Small intestine (tissue), 7 donors: ENCODE measurements around the gene SLC35B2. TPM values are rescaled to one million over a fixed set of nuclear protein-coding genes. Genes with fewer than 3 reads are reported as not detected.

Source experiments
- DNase-seq, 2 donors: peaks; one replicate each; pipeline versions ENCODE4 v3.0.0 to v3.0.0-alpha.2; 2013
- FAIRE-seq: peaks from 2 replicates; lab custom pipeline; 2012; peaks lifted over from hg19 to GRCh38; lab: Jason Lieb, UNC
- H3K27ac ChIP-seq, 3 donors: one replicate each; pipeline ENCODE4 v1.5.1; 2013; ENCODE audit warnings: low read length in 2 of 3, mild to moderate bottlenecking in 2 of 3, control low read depth in 1 of 3, inconsistent platforms in 1 of 3, low read depth in 1 of 3, moderate library complexity in 1 of 3
- H3K27me3 ChIP-seq, 3 donors: one replicate each; pipeline ENCODE4 v1.6.1; 2013; ENCODE audit warnings: low read length in 3 of 3, inconsistent platforms in 1 of 3; ENCODE audit not compliant: control insufficient read depth in 3 of 3, insufficient read depth in 3 of 3
- H3K36me3 ChIP-seq, 3 donors: one replicate each; pipeline ENCODE4 v1.6.1; 2013; ENCODE audit warnings: low read length in 3 of 3, inconsistent platforms in 1 of 3, low read depth in 1 of 3, mild to moderate bottlenecking in 1 of 3, moderate library complexity in 1 of 3; ENCODE audit not compliant: control insufficient read depth in 3 of 3, insufficient read depth in 2 of 3
- H3K4me1 ChIP-seq, 3 donors: one replicate each; pipeline ENCODE4 v1.6.1; 2013; ENCODE audit warnings: low read length in 2 of 3, inconsistent platforms in 1 of 3, low read depth in 1 of 3, mild to moderate bottlenecking in 1 of 3, moderate library complexity in 1 of 3; ENCODE audit not compliant: control insufficient read depth in 3 of 3, insufficient read depth in 2 of 3
- H3K4me3 ChIP-seq, 3 donors: one replicate each; pipeline ENCODE4 v1.5.1; 2013; ENCODE audit warnings: low read length in 3 of 3, control low read depth in 1 of 3, inconsistent platforms in 1 of 3, low read depth in 1 of 3, mild to moderate bottlenecking in 1 of 3, moderate library complexity in 1 of 3
- H3K9me3 ChIP-seq, 2 donors: one replicate each; pipeline ENCODE4 v1.6.1; 2013; ENCODE audit warnings: low read depth in 1 of 2, low read length in 1 of 2; ENCODE audit not compliant: control insufficient read depth in 2 of 2, insufficient read depth in 1 of 2
- WGBS, 3 donors: extraction: QIAGEN DNeasy Blood & Tissue Kit; methylation state at CpG; one replicate each; pipeline ENCODE4 v1.1.7; 2013; 5-methylcytosine and 5-hydroxymethylcytosine counted together
- polyA plus RNA-seq, 4 donors: library from polyadenylated mRNA; stranded (reverse) in 3 of 4; unstranded in 1 of 4; fragments of 200-250 nt in 3 of 4; fragments of 120-200 nt in 1 of 4; gene quantifications; one replicate each; pipeline versions ENCODE4 v1.2.1 to v1.2.3, GENCODE V29; 2013
- donor health status: healthy with polysubstance abuse.
- donor health status: control.
- donor health status: control.
- donor health status: Bipolar disorder and iron deficiency.
- donor health status: healthy.

Gene SLC35B2
- polyA plus RNA-seq, 4 donors: 6.5 to 41.7 (median 22.3) TPM

- peaks cover 0 to 45% (median 0%) of the 10 kb centered on the region in 3 donors for H3K4me1 ChIP-seq
- peak overlapping the region in 1 of 3 donors; percentile 4 for H3K27ac ChIP-seq
- DNase-seq: no peak
Observed at GRCh38 chr6:44227148-44227793, 30.1 kb downstream of the SLC35B2 start.

DNA sequence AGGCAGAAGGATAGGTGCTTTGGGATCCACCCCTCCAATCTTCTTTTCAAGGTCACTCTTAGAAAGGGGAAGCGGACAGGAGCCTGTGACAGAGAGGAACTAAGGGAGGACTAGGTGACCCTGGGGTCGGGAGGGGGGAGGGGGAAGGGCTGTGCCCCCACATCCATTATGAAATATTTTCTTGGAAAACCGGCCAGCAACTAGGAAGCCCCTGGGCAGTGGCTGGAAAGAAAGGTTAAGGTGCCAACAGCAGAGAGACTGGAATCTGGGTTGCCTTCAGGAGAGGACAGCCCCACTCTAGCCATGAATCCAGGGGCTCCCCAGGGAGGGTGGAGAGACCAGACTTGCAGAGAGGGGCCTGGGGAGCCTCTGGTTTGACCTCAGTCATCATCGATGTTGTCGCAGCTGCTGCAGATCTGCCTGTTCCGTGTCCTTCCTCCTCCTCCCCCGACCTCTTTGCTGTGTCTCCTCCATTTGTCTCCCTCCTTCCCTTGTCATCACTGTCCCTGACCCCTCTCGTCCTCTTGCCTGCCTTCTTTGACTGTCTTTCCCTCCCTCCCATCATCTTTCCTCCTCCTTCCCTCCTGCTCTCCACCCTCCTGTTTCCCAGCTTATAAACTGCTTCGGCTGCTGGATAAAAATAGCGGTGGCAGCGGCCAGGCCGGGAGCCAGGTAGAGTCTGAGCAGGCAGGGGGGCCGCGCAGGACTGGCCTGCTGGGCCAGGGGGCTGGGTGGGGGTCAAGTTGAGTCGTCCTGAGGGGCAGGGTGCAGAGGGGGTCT, 30.8 kb downstream of the SLC35B2 start:
- no peak for FAIRE-seq
- Histone ChIP-seq H3K4me3 (no peak overlapping the region), H3K36me3 (peaks cover 0 to 38% (median 0%) of the 10 kb centered on the region in 3 donors), H3K9me3 (no peaks in the 10 kb centered on the region), H3K4me1 (peaks cover 0 to 49% (median 2%) of the 10 kb centered on the region in 3 donors), H3K27me3 (peaks cover 0 to 2% (median 0%) of the 10 kb centered on the region in 3 donors), H3K27ac (no peak overlapping the region)
- DNase-seq: no peak
- 61 to 71% (median 70%) methylated on average over 15 of the region's 15 CpGs for WGBS, 3 donors

More at GRCh38 chr6:44227148-44227793, 30.1 kb downstream of the SLC35B2 start:
- no peak overlapping the region for H3K4me3 ChIP-seq
- H3K36me3 ChIP-seq: peaks cover 0 to 44% (median 0%) of the 10 kb centered on the region in 3 donors
- H3K27me3 ChIP-seq: peaks cover 0 to 2% (median 0%) of the 10 kb centered on the region in 3 donors
- no peaks in the 10 kb centered on the region for H3K9me3 ChIP-seq
- no peak for FAIRE-seq
- 59 to 86% (median 84%) methylated on average over 5 to 7 of the region's 7 CpGs for WGBS, 3 donors

DNA sequence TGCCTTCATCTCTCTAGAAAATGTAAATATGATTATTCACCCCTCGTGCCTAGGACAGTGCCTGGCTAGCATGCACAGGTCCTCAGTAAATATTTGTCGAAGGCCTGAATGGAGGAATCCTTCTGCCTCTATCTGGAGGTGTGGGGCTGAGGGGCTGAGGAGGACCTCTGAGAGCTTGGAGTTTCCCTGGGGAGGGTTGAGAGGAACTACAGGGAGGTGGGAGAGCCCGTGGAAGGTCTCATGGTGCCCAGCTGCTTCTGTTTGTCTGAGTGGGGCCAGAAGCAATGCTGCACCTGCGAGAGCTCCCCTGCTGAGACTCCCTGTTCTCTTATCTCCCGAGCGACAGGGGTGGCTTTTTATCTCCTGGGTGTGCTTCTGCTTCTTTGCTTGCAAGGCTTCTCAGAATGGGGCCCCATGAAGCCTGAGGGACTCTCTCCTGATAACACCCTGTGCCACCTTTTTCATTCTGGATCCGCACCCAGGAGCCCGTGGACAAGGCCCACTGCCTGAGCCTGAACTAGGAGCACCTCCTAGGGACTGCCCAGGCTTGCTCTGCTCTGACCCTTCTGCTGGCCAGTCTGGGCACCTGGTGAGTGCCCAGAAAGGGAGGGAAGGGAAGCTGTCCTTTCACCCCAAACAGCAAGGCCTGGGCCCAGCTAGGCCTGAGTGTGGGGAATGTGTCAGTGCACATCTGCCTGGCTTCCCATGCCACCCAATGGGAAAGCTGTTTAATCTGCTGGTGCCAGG, 31.6 kb downstream of the SLC35B2 start:
- Histone ChIP-seq H3K9me3 (no peaks in the 10 kb centered on the region), H3K27me3 (peaks cover 0 to 2% (median 0%) of the 10 kb centered on the region in 3 donors), H3K27ac (peak overlapping the region in 1 of 3 donors; percentile 39), H3K4me3 (no peak overlapping the region), H3K4me1 (peaks cover 0 to 57% (median 5%) of the 10 kb centered on the region in 3 donors), H3K36me3 (peaks cover 0 to 34% (median 0%) of the 10 kb centered on the region in 3 donors)
- 27 to 67% (median 39%) methylated on average over 8 of the region's 8 CpGs for WGBS, 3 donors
- FAIRE-seq: no peak
- DNase-seq: peak in 1 of 2 donors; percentile 55

GRCh38 chr6:44224965-44225305, 32.4 kb downstream of the SLC35B2 start:
- WGBS, 3 donors: 45 to 69% (median 69%) methylated on average over 4 of the region's 4 CpGs
- Histone ChIP-seq H3K27me3 (peaks cover 0 to 2% (median 0%) of the 10 kb centered on the region in 3 donors), H3K9me3 (no peaks in the 10 kb centered on the region), H3K27ac (no peak overlapping the region), H3K36me3 (peaks cover 0 to 26% (median 0%) of the 10 kb centered on the region in 3 donors), H3K4me3 (no peak overlapping the region), H3K4me1 (peaks cover 0 to 59% (median 5%) of the 10 kb centered on the region in 3 donors)
- DNase-seq (no peak), FAIRE-seq (no peak)

GRCh38 chr6:44224029-44224964, 33.0 kb downstream of the SLC35B2 start:
- Histone ChIP-seq H3K9me3 (no peaks in the 10 kb centered on the region), H3K27ac (no peak overlapping the region), H3K4me1 (peaks cover 0 to 62% (median 5%) of the 10 kb centered on the region in 3 donors), H3K4me3 (peak overlapping the region in 2 of 3 donors; percentile 40 to 56), H3K36me3 (peaks cover 0 to 20% (median 0%) of the 10 kb centered on the region in 3 donors), H3K27me3 (peaks cover 0 to 2% (median 0%) of the 10 kb centered on the region in 3 donors)
- DNase-seq (peak in 1 of 2 donors; percentile 54), FAIRE-seq (no peak)
- 7 to 12% (median 9%) methylated on average over 11 to 18 of the region's 18 CpGs for WGBS, 3 donors

GRCh38 chr6:44223319-44224028, 33.9 kb downstream of the SLC35B2 start, which contains the start of gene SLC29A1:
Gene SLC29A1, plus strand, starts transcription at chr6:44223595. Its CDS starts 3,719 bp downstream, at chr6:44227314.
- Histone ChIP-seq H3K36me3 (peaks cover 0 to 11% (median 0%) of the 10 kb centered on the region in 3 donors), H3K27me3 (peaks cover 0 to 2% (median 0%) of the 10 kb centered on the region in 3 donors), H3K9me3 (no peaks in the 10 kb centered on the region), H3K4me3 (peak within 1 kb of the TSS; percentile 33 to 56 (median 40)), H3K4me1 (peaks cover 0 to 69% (median 5%) of the 10 kb centered on the region in 3 donors), H3K27ac (peak within 1 kb of the TSS in 2 of 3 donors; percentile 32 to 55)
- 0 to 1% (median 1%) methylated on average over 42 to 73 of the region's 73 CpGs for WGBS, 3 donors
- peak; percentile 45 to 79 for DNase-seq
- FAIRE-seq: no peak
